PC-9 (cell line): ENCODE results near the gene PRDX3.

Experiments used
- EZH2 ChIP-seq: fragments of 200-600 bp; sonication (generic); IDR thresholded peaks from 2 replicates; pipeline ENCODE4 v1.8.0; 2017; ENCODE audit warnings: antibody characterized with exemption, low read depth
- TF ChIP-seq, protein P1 (sequence below): fragments of 200-600 bp; sonication (generic); conservative IDR thresholded peaks from 2 replicates; pipeline ENCODE4 v1.6.1; 2017; ENCODE audit warnings: mixed run types, antibody characterized with exemption, mild to moderate bottlenecking, moderate library complexity

DNA sequence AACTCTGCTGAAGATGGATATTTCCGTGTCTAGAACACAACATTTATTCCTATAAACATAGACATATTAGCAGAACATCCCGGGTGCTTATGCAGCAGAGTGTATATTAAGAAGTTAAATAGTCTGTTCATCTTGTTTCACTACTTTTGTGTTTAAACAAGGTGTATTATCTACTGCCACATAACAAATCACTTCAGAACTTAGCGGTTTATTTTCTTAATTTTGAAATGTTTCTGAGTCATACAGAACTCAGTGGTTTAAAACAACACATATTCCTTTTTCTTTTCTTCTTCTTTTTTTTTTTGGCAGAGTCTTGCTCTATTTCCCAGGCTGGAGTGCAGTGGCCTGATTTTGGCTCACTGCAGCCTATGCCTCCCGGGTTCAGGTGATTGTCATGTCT lies 48.9 kb downstream of the PRDX3 start:
- TF ChIP-seq, protein P1, sequence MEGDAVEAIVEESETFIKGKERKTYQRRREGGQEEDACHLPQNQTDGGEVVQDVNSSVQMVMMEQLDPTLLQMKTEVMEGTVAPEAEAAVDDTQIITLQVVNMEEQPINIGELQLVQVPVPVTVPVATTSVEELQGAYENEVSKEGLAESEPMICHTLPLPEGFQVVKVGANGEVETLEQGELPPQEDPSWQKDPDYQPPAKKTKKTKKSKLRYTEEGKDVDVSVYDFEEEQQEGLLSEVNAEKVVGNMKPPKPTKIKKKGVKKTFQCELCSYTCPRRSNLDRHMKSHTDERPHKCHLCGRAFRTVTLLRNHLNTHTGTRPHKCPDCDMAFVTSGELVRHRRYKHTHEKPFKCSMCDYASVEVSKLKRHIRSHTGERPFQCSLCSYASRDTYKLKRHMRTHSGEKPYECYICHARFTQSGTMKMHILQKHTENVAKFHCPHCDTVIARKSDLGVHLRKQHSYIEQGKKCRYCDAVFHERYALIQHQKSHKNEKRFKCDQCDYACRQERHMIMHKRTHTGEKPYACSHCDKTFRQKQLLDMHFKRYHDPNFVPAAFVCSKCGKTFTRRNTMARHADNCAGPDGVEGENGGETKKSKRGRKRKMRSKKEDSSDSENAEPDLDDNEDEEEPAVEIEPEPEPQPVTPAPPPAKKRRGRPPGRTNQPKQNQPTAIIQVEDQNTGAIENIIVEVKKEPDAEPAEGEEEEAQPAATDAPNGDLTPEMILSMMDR = no peak
- TF ChIP-seq EZH2 = no peak
